ENCODE data around the gene HM13. TPM values are rescaled to one million over a fixed set of nuclear protein-coding genes. Genes with fewer than 3 reads are reported as not detected.

The HM13 gene
- total RNA-seq (2011; cell fraction: chromatin; rRNA removed; ENCODE audit: low replicate concordance) = 232 and 437 TPM in 2 replicates
- total RNA-seq (2011; cell fraction: nucleolus; rRNA removed) = 349 and 425 TPM in 2 replicates
- 318 and 321 TPM in 2 replicates for total RNA-seq (2011; cell fraction: nucleoplasm; rRNA removed)
- 42.0 and 64.1 TPM in 2 replicates for total RNA-seq (2014; rRNA removed)
- 61.7 and 62.1 TPM in 2 replicates for total RNA-seq (2014; rRNA removed; fragmentation: Illumina TruSeq; extraction: Trizol)
- 74.5 and 74.8 TPM in 2 replicates for total RNA-seq (2015; rRNA removed; fragmentation: Illumina TruSeq; extraction: Trizol)
- total RNA-seq (2021) = 136 and 146 TPM in 2 replicates
- polyA plus RNA-seq (2011; rRNA removed) = 112 and 125 TPM in 2 replicates
- polyA plus RNA-seq (2011; cell fraction: cytosol; rRNA removed) = 90.7 and 156 TPM in 2 replicates
- polyA plus RNA-seq (2011; cell fraction: nucleus; rRNA removed) = 116 and 132 TPM in 2 replicates
- 109 and 181 TPM in 2 replicates for polyA plus RNA-seq (2012)
- 98.4 and 102 TPM in 2 replicates for polyA plus RNA-seq (2014; fragmentation: Illumina TruSeq; extraction: Trizol)
- polyA plus RNA-seq (2014; fragmentation: Nextera tagmentation; extraction: Ambion mirVana) = 10 to 100 TPM in 1 of 2 experiments, 1 to 10 TPM in 1; 7.7 to 17.9 TPM
- 99.6 and 111 TPM in 2 replicates for polyA plus RNA-seq (2014; rRNA removed)
- 83.1 and 88.4 TPM in 2 replicates for polyA minus RNA-seq (2011; rRNA and poly(A)+ RNA removed)
- polyA minus RNA-seq (2011; cell fraction: cytosol; rRNA and poly(A)+ RNA removed) = 81.1 and 84.3 TPM in 2 replicates
- polyA minus RNA-seq (2011; cell fraction: nucleus; rRNA and poly(A)+ RNA removed) = 65.8 and 88.5 TPM in 2 replicates
- percentile 86 among the genes with signal in this experiment for Bru-seq, nascent RNA
- percentile 85 among the genes with signal in this experiment for BruChase-seq, experiment 1, labeled RNA remaining after a 2-hour chase
- BruChase-seq, experiment 2, labeled RNA remaining after a 6-hour chase = percentile 76 among the genes with signal in this experiment
- long read RNA-seq, experiment 1, transcript HM13-201 (13 exons, 1,809 nt) = minor isoform, 5 of 474 reads
- long read RNA-seq, experiment 1, transcript HM13-202 (12 exons, 1,606 nt) = major isoform, 238 of 474 reads
- long read RNA-seq, experiment 1, partial matches to known transcripts = 96 of 474 reads
- long read RNA-seq, experiment 1, other reads (novel, unspliced or antisense) = 124 of 474 reads
- long read RNA-seq, experiment 2, transcript HM13-202 (12 exons, 1,606 nt) = major isoform, 41 of 117 reads
- long read RNA-seq, experiment 2, partial matches to known transcripts = 24 of 117 reads
- long read RNA-seq, experiment 2, other reads (novel, unspliced or antisense) = 46 of 117 reads
- long read RNA-seq, experiment 3, transcript HM13-202 (12 exons, 1,606 nt) = major isoform, 96 of 164 reads
- long read RNA-seq, experiment 3, transcript HM13-201 (13 exons, 1,809 nt) = minor isoform, 5 of 164 reads
- long read RNA-seq, experiment 3, partial matches to known transcripts = 13 of 164 reads
- long read RNA-seq, experiment 3, other reads (novel, unspliced or antisense) = 47 of 164 reads

GRCh38 chr20:31514154-31515071 lies at the start of gene HM13:
Gene HM13 (plus strand): TSS chr20:31514442. CDS start chr20:31514552, 110 bp downstream.
- peaks cover 14% of the 10 kb centered on the region; the same call in 1 of the 2 replicates for H4K20me1 ChIP-seq (replicated peaks; ENCODE audit: control insufficient read depth, insufficient read depth, low read length)
- FAIRE-seq (peak; percentile 94), DNase-seq (ENCODE audit: extremely low read depth in 1 of 4, low spot score in 3 of 4) (peak; percentile 96 to 97 (median 96)), ATAC-seq (peak; percentile 90)
- H3K36me3 ChIP-seq (ENCODE audit: control insufficient read depth, insufficient read depth, low read length) = peaks cover 31% of the 10 kb centered on the region
- H3K9ac ChIP-seq (ENCODE audit: insufficient read depth in 1 of 2, low read depth in 2 of 2, low read length in 2 of 2) = peak within 1 kb of the TSS; percentile 96 to 98
- BruUV-seq (replicated peaks) = no TSS peak
- intact Hi-C loops (cut with micrococcal nuclease) = no loop called here
- H3K9me1 ChIP-seq (ENCODE audit: control insufficient read depth, insufficient read depth, low read length) = no peaks in the 10 kb centered on the region
- H3K27ac ChIP-seq (ENCODE audit: extremely low read depth, low read depth, low read length) = peak within 1 kb of the TSS; percentile 96
- POLR2A ChIA-PET = interaction anchor here (0.6 to 1.0 kb wide), 2 partner anchors 25 to 91 kb away, joined by 3 to 5 read pairs; partner anchors contain the start of gene ID1
- H3K4me2 ChIP-seq (ENCODE audit: insufficient read depth, low read length) = peak within 1 kb of the TSS; percentile 87
- peaks cover 17 to 18% of the 10 kb centered on the region in 2 experiments; a peak in 4 of 5 replicates for H3K4me1 ChIP-seq (replicated peaks in 1 of 2; ENCODE audit: control insufficient read depth in 2 of 2, insufficient read depth in 2 of 2, low read length in 2 of 2)
- H2AFZ ChIP-seq (ENCODE audit: low read depth, low read length) = peak within 1 kb of the TSS; percentile 99
- H3K9me3 ChIP-seq (replicated peaks; ENCODE audit: control insufficient read depth, insufficient read depth, low read depth, low read length) = no peaks in the 10 kb centered on the region
- in situ Hi-C loops (cut with MboI) = no loop called here
- no peaks in the 10 kb centered on the region for H3K27me3 ChIP-seq (ENCODE audit: control insufficient read depth in 2 of 2, insufficient read depth in 2 of 2, low read length in 2 of 2)
- CTCF ChIA-PET (ENCODE audit: low intra/inter-chr PET ratio) = no interaction called here
- under 1% methylated on average over 74 of the region's 86 CpGs for WGBS (ENCODE audit: insufficient coverage, low coverage, missing lambda C conversion rate)
- H3K79me2 ChIP-seq (ENCODE audit: control insufficient read depth, insufficient read depth, low read length) = peaks cover 43% of the 10 kb centered on the region
- peak within 1 kb of the TSS; percentile 99 for H3K4me3 ChIP-seq
- no peak for TF ChIP-seq MCM7 (IDR thresholded peaks at IDR 0.05)
- 0 out of 2 replicates have a peak, but pooled peaks have one; percentile 29 for TF ChIP-seq FOXO4 (CRISPR knock-in tag; IDR thresholded peaks at IDR 0.05)
- TF ChIP-seq RBM22 (IDR thresholded peaks at IDR 0.05; ENCODE audit: low read depth, low read length, poor library complexity, severe bottlenecking) = peak; percentile 78
- no peak for TF ChIP-seq CHD4 (IDR thresholded peaks at IDR 0.05; ENCODE audit: insufficient read depth, insufficient replicate concordance, low read depth, low read length, poor library complexity, severe bottlenecking)
- TF ChIP-seq TGIF2 (CRISPR knock-in tag; IDR thresholded peaks at IDR 0.05) = no peak; the same call in 1 of the 2 replicates
- TF ChIP-seq CTBP1 (IDR thresholded peaks at IDR 0.05; ENCODE audit: borderline replicate concordance) = peak; percentile 61; the same call in 1 of the 2 replicates
- no peak; the same call in 1 of the 2 replicates for TF ChIP-seq ZNF76 (CRISPR knock-in tag; IDR thresholded peaks at IDR 0.05; ENCODE audit: borderline replicate concordance)
- peak; percentile 72; the same call in 1 of the 2 replicates for TF ChIP-seq ZNF511 (CRISPR knock-in tag; IDR thresholded peaks at IDR 0.05)
- peak; percentile 63 to 89; a peak in 2 of 4 replicates for TF ChIP-seq SIN3A (IDR thresholded peaks at IDR 0.05; ENCODE audit: borderline replicate concordance in 2 of 2, control insufficient read depth in 1 of 2, low read depth in 2 of 2, low read length in 2 of 2)
